ENCODE data around the gene CFH.

CFH gene

DNA sequence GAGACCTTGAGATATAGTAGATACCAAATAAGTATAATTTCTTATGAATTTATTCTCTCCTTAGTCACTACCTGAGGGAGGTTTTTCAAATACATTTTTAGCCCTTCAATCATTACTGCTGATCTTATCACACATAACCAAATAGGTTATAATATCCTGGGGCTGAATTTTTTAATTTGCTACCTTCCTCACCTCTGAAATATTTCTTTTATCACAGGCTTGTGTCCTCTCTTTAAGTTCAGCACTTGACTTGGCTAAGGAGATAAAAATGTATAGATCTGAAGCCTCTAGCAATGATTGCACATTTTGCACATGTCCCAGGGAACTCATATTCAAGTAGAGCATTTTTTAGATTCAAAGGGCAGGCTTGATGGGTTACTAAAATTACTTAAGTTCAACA lies 23.1 kb downstream of the CFH start:
- TF ChIP-seq FOXP2 (optimal IDR thresholded peaks at IDR 0.05; ENCODE audit: borderline replicate concordance, extremely low read depth, extremely low read length, insufficient read depth) (no peak), POLR2AphosphoS5 (IDR thresholded peaks at IDR 0.05; ENCODE audit: low read depth, low read length) (no peak)
- TF ChIP-seq, protein P1, sequence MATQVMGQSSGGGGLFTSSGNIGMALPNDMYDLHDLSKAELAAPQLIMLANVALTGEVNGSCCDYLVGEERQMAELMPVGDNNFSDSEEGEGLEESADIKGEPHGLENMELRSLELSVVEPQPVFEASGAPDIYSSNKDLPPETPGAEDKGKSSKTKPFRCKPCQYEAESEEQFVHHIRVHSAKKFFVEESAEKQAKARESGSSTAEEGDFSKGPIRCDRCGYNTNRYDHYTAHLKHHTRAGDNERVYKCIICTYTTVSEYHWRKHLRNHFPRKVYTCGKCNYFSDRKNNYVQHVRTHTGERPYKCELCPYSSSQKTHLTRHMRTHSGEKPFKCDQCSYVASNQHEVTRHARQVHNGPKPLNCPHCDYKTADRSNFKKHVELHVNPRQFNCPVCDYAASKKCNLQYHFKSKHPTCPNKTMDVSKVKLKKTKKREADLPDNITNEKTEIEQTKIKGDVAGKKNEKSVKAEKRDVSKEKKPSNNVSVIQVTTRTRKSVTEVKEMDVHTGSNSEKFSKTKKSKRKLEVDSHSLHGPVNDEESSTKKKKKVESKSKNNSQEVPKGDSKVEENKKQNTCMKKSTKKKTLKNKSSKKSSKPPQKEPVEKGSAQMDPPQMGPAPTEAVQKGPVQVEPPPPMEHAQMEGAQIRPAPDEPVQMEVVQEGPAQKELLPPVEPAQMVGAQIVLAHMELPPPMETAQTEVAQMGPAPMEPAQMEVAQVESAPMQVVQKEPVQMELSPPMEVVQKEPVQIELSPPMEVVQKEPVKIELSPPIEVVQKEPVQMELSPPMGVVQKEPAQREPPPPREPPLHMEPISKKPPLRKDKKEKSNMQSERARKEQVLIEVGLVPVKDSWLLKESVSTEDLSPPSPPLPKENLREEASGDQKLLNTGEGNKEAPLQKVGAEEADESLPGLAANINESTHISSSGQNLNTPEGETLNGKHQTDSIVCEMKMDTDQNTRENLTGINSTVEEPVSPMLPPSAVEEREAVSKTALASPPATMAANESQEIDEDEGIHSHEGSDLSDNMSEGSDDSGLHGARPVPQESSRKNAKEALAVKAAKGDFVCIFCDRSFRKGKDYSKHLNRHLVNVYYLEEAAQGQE (IDR thresholded peaks at IDR 0.05; ENCODE audit: insufficient read depth in 1 of 2, low read depth in 2 of 2, low read length in 2 of 2), result no peak

DNA sequence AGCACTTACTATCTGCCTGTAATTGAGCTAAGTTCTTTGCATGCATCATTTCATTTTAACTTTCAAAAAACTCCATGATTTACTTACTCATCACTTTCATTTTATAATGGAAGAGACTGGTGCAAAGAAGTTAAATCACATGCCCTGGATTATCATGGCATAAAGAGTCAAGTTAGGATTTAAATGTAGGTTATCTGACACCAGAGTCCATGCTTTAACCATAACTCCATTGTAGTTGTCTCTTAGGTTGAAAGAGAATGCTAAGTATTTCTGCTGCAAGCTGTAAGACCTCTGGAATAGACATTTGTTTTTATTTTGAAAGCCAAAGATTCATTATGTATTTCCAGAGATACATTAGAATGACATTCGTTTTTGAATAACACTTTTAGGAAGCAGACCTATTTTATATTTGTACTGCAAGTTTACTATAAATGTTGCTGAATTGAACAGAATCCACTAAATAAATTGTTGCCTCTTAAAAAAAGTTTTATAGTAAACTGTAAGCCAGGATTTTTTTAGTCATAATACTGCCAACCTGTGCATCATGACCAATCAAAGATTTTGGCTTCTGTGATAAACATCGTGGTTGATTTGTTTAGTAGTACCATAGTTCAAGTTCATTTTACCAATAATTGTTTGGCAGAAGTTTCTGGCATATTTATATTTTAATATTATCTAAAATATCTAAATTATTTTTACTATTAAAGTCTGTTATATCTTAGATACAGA lies 26.1 kb downstream of the CFH start:
- TF ChIP-seq TAF1 (IDR thresholded peaks at IDR 0.05; ENCODE audit: borderline replicate concordance, insufficient read depth, low read length) (no peak), SIN3A (IDR thresholded peaks at IDR 0.05; ENCODE audit: borderline replicate concordance, insufficient read depth, low read length) (no peak), POLR2AphosphoS5 (IDR thresholded peaks at IDR 0.05; ENCODE audit: low read depth, low read length) (no peak), FOXP2 (optimal IDR thresholded peaks at IDR 0.05; ENCODE audit: borderline replicate concordance, extremely low read depth, extremely low read length, insufficient read depth) (no peak)
- TF ChIP-seq, protein P1 (IDR thresholded peaks at IDR 0.05; ENCODE audit: insufficient read depth in 1 of 2, low read depth in 2 of 2, low read length in 2 of 2), result no peak

DNA sequence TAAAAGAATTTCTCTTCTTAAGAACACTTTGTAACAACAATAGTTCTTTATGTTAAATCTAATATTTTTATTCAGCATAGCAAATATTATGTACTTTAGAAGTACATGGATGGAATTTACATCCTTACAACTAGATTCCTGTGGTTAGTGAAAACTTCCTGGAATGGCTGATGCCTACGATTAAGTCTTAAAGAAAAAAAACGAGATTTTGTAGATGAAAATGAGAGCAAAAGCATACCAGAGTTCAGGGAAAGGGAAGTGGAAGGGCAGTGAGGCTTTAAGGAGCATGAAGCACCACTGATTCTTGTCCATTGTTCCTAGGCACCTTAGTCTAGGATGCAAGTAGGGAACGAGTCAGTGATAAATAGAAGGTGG lies 26.7 kb downstream of the CFH start:
- TF ChIP-seq SIN3A (IDR thresholded peaks at IDR 0.05; ENCODE audit: borderline replicate concordance, insufficient read depth, low read length), result no peak
- TF ChIP-seq TAF1 (IDR thresholded peaks at IDR 0.05; ENCODE audit: borderline replicate concordance, insufficient read depth, low read length), result no peak
- no peak for TF ChIP-seq POLR2AphosphoS5 (IDR thresholded peaks at IDR 0.05; ENCODE audit: low read depth, low read length)
- TF ChIP-seq, protein P1 (IDR thresholded peaks at IDR 0.05; ENCODE audit: insufficient read depth in 1 of 2, low read depth in 2 of 2, low read length in 2 of 2), result no peak
- no peak for TF ChIP-seq FOXP2 (optimal IDR thresholded peaks at IDR 0.05; ENCODE audit: borderline replicate concordance, extremely low read depth, extremely low read length, insufficient read depth)

DNA sequence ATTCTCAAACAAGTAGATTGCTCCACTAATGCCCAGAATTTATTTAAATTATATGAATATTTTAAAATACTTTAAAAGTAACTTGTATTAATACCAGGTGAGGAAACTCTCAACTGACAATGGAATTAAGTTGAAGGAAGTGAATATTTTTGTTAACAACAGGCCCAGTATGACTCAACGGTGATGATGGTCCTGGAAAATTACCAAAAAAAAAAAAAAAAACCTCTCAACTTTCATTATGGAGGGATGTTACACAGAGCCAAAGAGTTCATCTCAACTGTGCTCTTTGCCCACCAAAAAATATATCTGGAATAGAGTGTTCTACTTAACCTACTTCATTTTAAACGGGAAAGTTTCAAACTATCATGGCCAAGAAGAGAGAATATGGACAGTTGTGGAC lies 28.3 kb downstream of the CFH start:
- TF ChIP-seq SIN3A (IDR thresholded peaks at IDR 0.05; ENCODE audit: borderline replicate concordance, insufficient read depth, low read length) (no peak), FOXP2 (optimal IDR thresholded peaks at IDR 0.05; ENCODE audit: borderline replicate concordance, extremely low read depth, extremely low read length, insufficient read depth) (no peak), POLR2AphosphoS5 (IDR thresholded peaks at IDR 0.05; ENCODE audit: low read depth, low read length) (no peak), TAF1 (IDR thresholded peaks at IDR 0.05; ENCODE audit: borderline replicate concordance, insufficient read depth, low read length) (no peak)
- TF ChIP-seq, protein P1 (IDR thresholded peaks at IDR 0.05; ENCODE audit: insufficient read depth in 1 of 2, low read depth in 2 of 2, low read length in 2 of 2), result no peak

DNA sequence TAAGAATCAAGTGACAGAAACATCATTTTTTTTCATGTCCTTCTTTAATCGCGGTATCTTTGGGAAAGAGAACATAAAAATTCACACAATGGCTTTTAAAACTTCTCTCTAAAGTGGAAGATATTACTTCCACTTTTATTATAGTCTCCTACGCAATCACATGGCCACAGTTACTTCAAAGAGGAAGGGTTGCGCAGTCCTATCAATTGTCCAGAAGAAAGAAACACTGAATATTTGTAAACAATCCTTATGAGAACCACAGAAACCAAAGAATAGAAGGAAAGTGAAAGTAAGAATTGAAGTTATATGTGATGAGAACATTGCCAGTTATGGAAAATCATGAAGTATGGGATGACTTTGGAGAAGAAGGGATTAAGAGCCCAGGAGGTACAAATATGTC lies 32.6 kb downstream of the CFH start:
- TF ChIP-seq TAF1 (IDR thresholded peaks at IDR 0.05; ENCODE audit: borderline replicate concordance, insufficient read depth, low read length) (no peak), FOXP2 (optimal IDR thresholded peaks at IDR 0.05; ENCODE audit: borderline replicate concordance, extremely low read depth, extremely low read length, insufficient read depth) (no peak), SIN3A (IDR thresholded peaks at IDR 0.05; ENCODE audit: borderline replicate concordance, insufficient read depth, low read length) (no peak), POLR2AphosphoS5 (IDR thresholded peaks at IDR 0.05; ENCODE audit: low read depth, low read length) (no peak)
- TF ChIP-seq, protein P1 (IDR thresholded peaks at IDR 0.05; ENCODE audit: insufficient read depth in 1 of 2, low read depth in 2 of 2, low read length in 2 of 2), result no peak

All from PFSK-1 (cell line).